ENCODE measurements around the gene HRK. TPM values are rescaled to one million over a fixed set of nuclear protein-coding genes. Genes with fewer than 3 reads are reported as not detected.

HRK gene
- total and polyA plus RNA-seq, 2 of the 4 experiments (the other 2 are of a cell fraction) = not detected

DNA sequence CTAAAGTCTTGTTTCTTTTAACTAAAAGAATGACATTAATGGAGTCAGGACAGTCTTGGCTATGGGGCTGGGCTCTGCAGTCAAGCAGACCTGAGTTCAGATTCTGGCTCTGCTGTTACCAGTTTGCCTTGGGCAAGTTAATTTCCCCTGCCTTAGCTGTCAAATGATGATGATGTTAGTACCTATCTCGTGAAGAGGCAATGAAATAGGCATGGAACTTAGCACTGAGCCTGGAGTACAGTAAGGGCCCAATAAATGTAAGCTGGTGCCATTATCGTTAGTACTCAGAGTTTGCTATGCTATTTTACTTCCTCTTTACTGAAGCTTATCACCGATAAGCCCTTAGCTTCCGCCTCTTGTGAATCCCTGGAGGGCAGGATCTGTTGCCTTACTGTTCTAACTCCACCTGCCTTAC, 38.0 kb upstream of the HRK start:
- peaks cover 12% of the 10 kb centered on the region for H3K9me1 ChIP-seq (ENCODE audit: insufficient read depth, low read length)
- no TSS peak for BruUV-seq (replicated peaks)
- no peak overlapping the region for H2BK15ac ChIP-seq (ENCODE audit: low read depth, low read length)
- intact Hi-C loops (cut with micrococcal nuclease) = loop anchor here (5.0 kb wide), 1 partner anchor 63 kb away; no protein-coding TSS in a partner anchor
- H3K27ac ChIP-seq (ENCODE audit: insufficient read depth, low read length) = no peak overlapping the region
- in situ Hi-C loops (cut with MboI; ENCODE audit: low sequenced_read_pairs) = no loop called here
- H3K79me1 ChIP-seq (ENCODE audit: low read depth in 1 of 2, low read length in 2 of 2) = peaks cover 27 to 78% of the 10 kb centered on the region in 2 experiments
- peaks cover 49% of the 10 kb centered on the region for H4K20me1 ChIP-seq (ENCODE audit: insufficient read depth, low read length)
- H4K8ac ChIP-seq (ENCODE audit: low read depth in 2 of 2, low read length in 2 of 2) = no peak overlapping the region
- no peak overlapping the region for H3K18ac ChIP-seq (ENCODE audit: low read depth, low read length)
- no peak overlapping the region for H3K23ac ChIP-seq (ENCODE audit: low read depth, low read length)
- ChIA-PET POLR2A (ENCODE audit: unreplicated experiment) (no interaction called here), CTCF (no interaction called here)
- no peak overlapping the region for H3K4me2 ChIP-seq (ENCODE audit: low read depth, low read length)
- H3K4me3 ChIP-seq (ENCODE audit: insufficient read depth, low read depth, low read length) = no peak overlapping the region
- TF ChIP-seq MAFK (IDR thresholded peaks at IDR 0.05; ENCODE audit: low read depth, low read length) (no peak), POLR2A (IDR thresholded peaks at IDR 0.05; ENCODE audit: low read depth, low read length) (no peak), FOS (IDR thresholded peaks at IDR 0.05; ENCODE audit: low read depth, low read length) (no peak), SMC3 (IDR thresholded peaks at IDR 0.05; ENCODE audit: low read depth, low read length) (no peak), RAD21 (IDR thresholded peaks at IDR 0.05; ENCODE audit: low read length) (no peak), ELK1 (IDR thresholded peaks at IDR 0.05; ENCODE audit: borderline replicate concordance, low read depth, low read length) (no peak)
- H2AFZ ChIP-seq (replicated peaks; ENCODE audit: low read length, poor library complexity) = no peak overlapping the region
- H2AK9ac ChIP-seq (replicated peaks; ENCODE audit: low read depth, low read length, poor library complexity) = no peak overlapping the region
- no CpG with 5 or more reads among the region's 4 CpGs for WGBS, 2 experiments (ENCODE audit: extremely low coverage in 2 of 2, insufficient read length in 1 of 2)
- dilution Hi-C loops (cut with HindIII; ENCODE audit: low sequenced_read_pairs, unreplicated experiment) = no loop called here
- H3K14ac ChIP-seq (replicated peaks; ENCODE audit: low read depth, low read length) = no peak overlapping the region
- no peaks in the 10 kb centered on the region for H3K27me3 ChIP-seq (ENCODE audit: control insufficient read depth, insufficient read depth, low read length)
- no peak overlapping the region for H3K4ac ChIP-seq (ENCODE audit: low read depth, low read length)
- no peak overlapping the region for H3K56ac ChIP-seq (ENCODE audit: extremely low read depth, insufficient read depth, low read length)
- no peak overlapping the region for H2BK5ac ChIP-seq (ENCODE audit: low read depth, low read length, poor library complexity, severe bottlenecking)
- H4K5ac ChIP-seq (ENCODE audit: low read depth, low read length) = no peak overlapping the region
- no peak overlapping the region for H2BK120ac ChIP-seq (ENCODE audit: low read depth, low read length)
- no peak for ATAC-seq (ENCODE audit: low read depth)
- no peak overlapping the region for H2BK20ac ChIP-seq (ENCODE audit: low read depth, low read length)
- peaks cover 7% of the 10 kb centered on the region for H3K4me1 ChIP-seq (ENCODE audit: control insufficient read depth, insufficient read depth, low read length)
- no peak overlapping the region for H4K91ac ChIP-seq (ENCODE audit: insufficient read depth, low read depth, low read length)
- H3K9me3 ChIP-seq (ENCODE audit: control insufficient read depth, insufficient read depth, low read length) = no peaks in the 10 kb centered on the region
- H3K9ac ChIP-seq (ENCODE audit: low read depth, low read length) = no peak overlapping the region
- no peak for DNase-seq
- H3K36me3 ChIP-seq (ENCODE audit: control insufficient read depth, insufficient read depth, low read length) = peaks cover 2% of the 10 kb centered on the region; the same call in 1 of the 2 replicates
- no peak overlapping the region for H2AK5ac ChIP-seq (ENCODE audit: low read depth, low read length)

Data from IMR-90 (cell line).